Measurements from ENCODE around the gene MOCOS. TPM values are rescaled to one million over a fixed set of nuclear protein-coding genes. Genes with fewer than 3 reads are reported as not detected.

The MOCOS gene
- total and polyA plus RNA-seq, 2 of the 8 experiments (the other 6 are each of a cell fraction or from before 2014, with no cell fraction given) = 4.7 to 5.8 TPM

- no peak for TF ChIP-seq CTCF (IDR thresholded peaks at IDR 0.05; ENCODE audit: control extremely low read depth in 1 of 3, insufficient read depth in 1 of 3, low read depth in 1 of 3, low read length in 3 of 3)
- TF ChIP-seq BCL11A (IDR thresholded peaks at IDR 0.05; ENCODE audit: low read depth in 2 of 2, low read length in 2 of 2) = no peak
- no peak for TF ChIP-seq RNF2 (IDR thresholded peaks at IDR 0.05; ENCODE audit: borderline replicate concordance, low read depth, low read length, missing control alignments, poor library complexity, severe bottlenecking)
- TF ChIP-seq SIRT6 (IDR thresholded peaks at IDR 0.05; ENCODE audit: low read length) = no peak
- TF ChIP-seq HDAC6 (IDR thresholded peaks at IDR 0.05; ENCODE audit: low read depth, low read length) = no peak
- TF ChIP-seq CHD1 (IDR thresholded peaks at IDR 0.05; ENCODE audit: low read depth, low read length) = no peak
- TF ChIP-seq POLR2AphosphoS5 (IDR thresholded peaks at IDR 0.05; ENCODE audit: low read depth, low read length) = no peak
- TF ChIP-seq ASH2L (IDR thresholded peaks at IDR 0.05; ENCODE audit: low read length) = no peak
These were observed 125.6 kb downstream of the MOCOS start (continued) for GRCh38 chr18:36312806-36313395.

Measured in H1 (cell line).